Heart left ventricle (tissue), 16 donors: Measurements from ENCODE around the gene SERPINH1. TPM values are rescaled to one million over a fixed set of nuclear protein-coding genes. Genes with fewer than 3 reads are reported as not detected.

Experiments
- ATAC-seq, 4 donors: fragments of 200-7000 bp; cut with Tn5 transposase; one replicate each; pipeline ENCODE4 v1.9.1; 2020 to 2022; ENCODE audit warnings: moderate library complexity in 4 of 4, mild to moderate bottlenecking in 3 of 4, moderate number of reproducible peaks in 1 of 4
- DNase-seq, 5 donors: peaks; one replicate each; pipeline ENCODE4 v3.0.0-alpha.2; 2020
- H3K27ac ChIP-seq, 12 donors: fragments of 200-600 bp; sonication (generic) in 4 of 12; one replicate each; pipeline versions ENCODE4 v1.5.0 to v1.8.0; 2016 to 2022; ENCODE audit warnings: mild to moderate bottlenecking in 2 of 12
- H3K27me3 ChIP-seq, 9 donors: fragments of 200-600 bp; sonication (generic) in 2 of 9; one replicate each; pipeline versions ENCODE4 v1.5.1 to v1.8.0; 2016 to 2022; ENCODE audit warnings: mild to moderate bottlenecking in 3 of 9
- H3K36me3 ChIP-seq, 9 donors: fragments of 200-600 bp; sonication (generic) in 2 of 9; one replicate each; pipeline versions ENCODE4 v1.5.0 to v1.8.0; 2018 to 2022; ENCODE audit warnings: mild to moderate bottlenecking in 2 of 9
- H3K4me1 ChIP-seq, 12 donors: fragments of 200-600 bp; sonication (generic) in 4 of 12; one replicate each; pipeline versions ENCODE4 v1.5.0 to v1.8.0; 2016 to 2022; ENCODE audit warnings: mild to moderate bottlenecking in 3 of 12
- H3K4me3 ChIP-seq, 12 donors: fragments of 200-600 bp; sonication (generic) in 4 of 12; one replicate each; pipeline versions ENCODE4 v1.5.0 to v1.8.0; 2017 to 2022; ENCODE audit warnings: mild to moderate bottlenecking in 9 of 12, moderate library complexity in 4 of 12
- H3K9me3 ChIP-seq, 12 donors: fragments of 200-600 bp; sonication (generic) in 4 of 12; one replicate each; pipeline versions ENCODE4 v1.5.0 to v1.8.0; 2016 to 2022; ENCODE audit warnings: mild to moderate bottlenecking in 1 of 12
- POLR2A ChIP-seq, 2 donors: fragments of 450-650 bp; IDR thresholded peaks; one replicate each; pipeline ENCODE4 v1.6.1; 2017; ENCODE audit warnings: antibody characterized with exemption in 2 of 2, mild to moderate bottlenecking in 2 of 2, moderate library complexity in 2 of 2
- WGBS, 4 donors: extraction: QIAGEN DNeasy Blood & Tissue Kit in 2 of 4; methylation state at CpG; one replicate each; pipeline versions ENCODE4 v1.1.5 to v1.1.7; 2013 to 2018; 5-methylcytosine and 5-hydroxymethylcytosine counted together
- intact Hi-C, 10 donors: fragments of 100-400 bp; cut with DNase I; formaldehyde crosslinking; loops; one replicate each; pipeline versions ENCODE4 v1.11.1 to v1.14.2; 2022
- polyA plus RNA-seq, 2 donors: library from polyadenylated mRNA; stranded (reverse); fragments of 200-250 nt; gene quantifications; one replicate each; pipeline ENCODE4 v1.2.3, GENCODE V29; 2013
- total RNA-seq, 9 donors: library from RNA; depleted of rRNA in 2 of 9; stranded (reverse); fragments of >200 nt in 2 of 9; fragmentation: NEBNext Ultra II Directional in 3 of 9; extraction: Animal tissue kit (Norgen Biotek cat#: 25700) in 3 of 9; gene quantifications; one replicate each; pipeline versions ENCODE4 v1.1.0 to v1.2.4, GENCODE V29; 2016 to 2023
- TF ChIP-seq, protein P1 (sequence below), 12 donors: fragments of 200-600 bp; sonication (generic) in 4 of 12; IDR thresholded peaks; one replicate each; pipeline versions ENCODE4 v1.5.0 to v1.8.0; 2018 to 2022; ENCODE audit warnings: antibody characterized with exemption in 12 of 12, mild to moderate bottlenecking in 5 of 12
- donor health status: ischemic (EF 13 %, LVEDD 7.1; RV severe dilation, severe dysfunction).
- donor health status: healthy with polysubstance abuse.
- donor health status: DM: no; HTN: yes; CAD: no.
- donor health status: DM: no; HTN: no; CAD: no.
- donor health status: ischemic (EF 25% LVEDD 6.9; RV normal size, moderate dysfunction).
- donor health status: ischemic (EF 25% LVEDD 5.7; RV mildly dilated, moderate dysfunction).
- donor health status: healthy.
- donor health status: DM: yes; HTN: yes; CAD: no.
- donor health status: ischemic (EF 35%, LVEDD 5.7; RV mildly dilated, moderate dysfunction).
- donor health status: nonischemic (EF 11% LVEDD 7.7; RV severe dilation, severe dysfunction).
- donor health status: DM: yes; HTN: yes; CAD: no.
- donor health status: PGD.
- donor health status: ischemic (EF 29% LVEDD 5.4; RV normal size, mild dysfunction).
- donor health status: nonischemic (EF 23%, LVEDD 6.1; RV moderate dilation, normal function).

The SERPINH1 gene
- total and polyA plus RNA-seq, 11 donors = 32.5 to 211 (median 71.8) TPM

- ATAC-seq = no peak
- H3K36me3 ChIP-seq = no peaks in the 10 kb centered on the region
- intact Hi-C loops = no loop called here
- H3K4me3 ChIP-seq = no peak overlapping the region
- no peaks in the 10 kb centered on the region for H3K27me3 ChIP-seq
- no peak for TF ChIP-seq POLR2A (IDR thresholded peaks at IDR 0.05)
- TF ChIP-seq, protein P1, sequence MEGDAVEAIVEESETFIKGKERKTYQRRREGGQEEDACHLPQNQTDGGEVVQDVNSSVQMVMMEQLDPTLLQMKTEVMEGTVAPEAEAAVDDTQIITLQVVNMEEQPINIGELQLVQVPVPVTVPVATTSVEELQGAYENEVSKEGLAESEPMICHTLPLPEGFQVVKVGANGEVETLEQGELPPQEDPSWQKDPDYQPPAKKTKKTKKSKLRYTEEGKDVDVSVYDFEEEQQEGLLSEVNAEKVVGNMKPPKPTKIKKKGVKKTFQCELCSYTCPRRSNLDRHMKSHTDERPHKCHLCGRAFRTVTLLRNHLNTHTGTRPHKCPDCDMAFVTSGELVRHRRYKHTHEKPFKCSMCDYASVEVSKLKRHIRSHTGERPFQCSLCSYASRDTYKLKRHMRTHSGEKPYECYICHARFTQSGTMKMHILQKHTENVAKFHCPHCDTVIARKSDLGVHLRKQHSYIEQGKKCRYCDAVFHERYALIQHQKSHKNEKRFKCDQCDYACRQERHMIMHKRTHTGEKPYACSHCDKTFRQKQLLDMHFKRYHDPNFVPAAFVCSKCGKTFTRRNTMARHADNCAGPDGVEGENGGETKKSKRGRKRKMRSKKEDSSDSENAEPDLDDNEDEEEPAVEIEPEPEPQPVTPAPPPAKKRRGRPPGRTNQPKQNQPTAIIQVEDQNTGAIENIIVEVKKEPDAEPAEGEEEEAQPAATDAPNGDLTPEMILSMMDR (IDR thresholded peaks at IDR 0.05) = no peak
- H3K27ac ChIP-seq = peak overlapping the region in 3 of 12 donors; percentile 95 to 99 (median 99)
- H3K4me1 ChIP-seq = peaks cover 0 to 49% (median 19%) of the 10 kb centered on the region in 12 donors
- DNase-seq = no peak
- H3K9me3 ChIP-seq = no peaks in the 10 kb centered on the region
- 70 to 87% (median 82%) methylated on average over 5 to 8 of the region's 8 CpGs for whole genome bisulfite sequencing, 4 donors
Observed at GRCh38 chr11:75585293-75585670, 23.2 kb downstream of the SERPINH1 start.

DNA sequence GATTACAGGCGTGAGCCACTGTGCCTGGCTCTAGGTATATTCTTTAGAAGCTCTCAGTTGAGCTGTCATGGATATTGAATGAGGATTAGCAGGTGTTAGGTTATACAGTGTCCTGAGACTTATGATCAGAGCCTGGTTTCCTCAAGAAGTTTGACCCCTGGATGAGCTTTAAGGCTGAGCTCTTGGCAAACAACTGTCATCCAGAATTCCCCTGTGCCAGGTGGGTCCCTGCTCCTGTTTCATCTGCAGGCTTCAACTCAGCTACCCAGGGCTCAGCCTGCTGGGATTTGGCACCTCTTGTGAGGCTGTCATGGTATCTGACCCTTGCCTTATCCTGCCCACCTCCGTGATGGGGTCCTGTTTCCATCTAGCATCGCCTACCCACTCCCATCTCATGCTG lies 24.3 kb downstream of the SERPINH1 start:
- DNase-seq (no peak), ATAC-seq (no peak)
- TF ChIP-seq POLR2A (IDR thresholded peaks at IDR 0.05) = no peak
- TF ChIP-seq, protein P1 (IDR thresholded peaks at IDR 0.05) = no peak
- intact Hi-C loops = no loop called here
- WGBS, 4 donors = 90 to 96% (median 95%) methylated on average over 3 of the region's 3 CpGs
- Histone ChIP-seq H3K27ac (no peak overlapping the region), H3K36me3 (no peaks in the 10 kb centered on the region), H3K4me1 (peaks cover 0 to 49% (median 19%) of the 10 kb centered on the region in 12 donors), H3K9me3 (no peaks in the 10 kb centered on the region), H3K27me3 (no peaks in the 10 kb centered on the region), H3K4me3 (no peak overlapping the region)

DNA sequence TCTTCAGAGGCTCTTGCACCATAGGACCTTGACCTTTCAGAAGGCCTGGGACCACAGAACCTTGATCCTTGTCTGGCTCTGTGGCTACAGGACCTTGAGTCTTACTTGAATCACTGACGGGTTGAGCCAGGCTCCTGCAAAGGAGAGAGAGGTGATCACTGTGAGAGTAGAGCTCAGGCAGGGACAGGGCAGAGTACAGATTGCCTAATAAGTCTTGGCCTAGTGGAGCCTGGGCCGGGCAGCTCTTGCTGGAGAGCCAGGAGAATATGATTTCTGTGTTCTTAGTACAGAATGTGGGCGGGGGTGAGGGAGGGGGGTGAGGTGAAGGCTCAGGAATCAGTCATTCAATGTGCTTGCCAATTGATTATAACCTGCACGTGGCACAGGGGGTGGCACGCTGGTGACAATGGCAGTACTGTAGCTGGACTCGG lies 26.0 kb downstream of the SERPINH1 start:
- H3K36me3 ChIP-seq = no peaks in the 10 kb centered on the region
- intact Hi-C loops = no loop called here
- peak overlapping the region in 2 of 12 donors; percentile 28 to 46 for H3K27ac ChIP-seq
- peaks cover 0 to 35% (median 11%) of the 10 kb centered on the region in 12 donors for H3K4me1 ChIP-seq
- no peaks in the 10 kb centered on the region for H3K9me3 ChIP-seq
- no peak for DNase-seq
- 83 to 97% (median 92%) methylated on average over 6 of the region's 6 CpGs for WGBS, 4 donors
- TF ChIP-seq POLR2A (IDR thresholded peaks at IDR 0.05) = no peak
- TF ChIP-seq, protein P1 (IDR thresholded peaks at IDR 0.05) = no peak
- H3K4me3 ChIP-seq = no peak overlapping the region
- no peaks in the 10 kb centered on the region for H3K27me3 ChIP-seq
- peak in 1 of 4 donors; percentile 18 for ATAC-seq

DNA sequence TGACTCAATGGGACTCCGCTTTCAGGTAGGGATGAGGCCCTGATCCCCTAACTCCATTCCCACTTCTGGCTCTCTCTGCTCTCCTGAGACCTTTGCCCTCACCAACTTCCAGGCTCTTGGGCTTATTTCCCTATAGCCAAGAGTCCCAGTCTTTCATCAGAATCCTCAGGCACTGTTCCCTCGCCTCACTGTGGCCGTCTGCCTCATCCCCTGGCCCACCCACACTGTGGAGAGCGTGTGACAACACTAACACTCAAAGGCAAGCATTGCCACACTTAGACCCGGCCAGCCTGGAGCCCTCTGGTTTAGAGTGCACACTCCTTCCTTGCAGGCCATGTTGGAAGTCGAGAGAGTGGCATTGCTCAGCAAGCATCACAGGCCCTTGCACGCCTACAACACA lies 27.0 kb downstream of the SERPINH1 start:
- Histone ChIP-seq H3K36me3 (no peaks in the 10 kb centered on the region), H3K4me3 (no peak overlapping the region), H3K4me1 (peaks cover 0 to 30% (median 7%) of the 10 kb centered on the region in 12 donors), H3K27me3 (no peaks in the 10 kb centered on the region), H3K9me3 (no peaks in the 10 kb centered on the region), H3K27ac (peak overlapping the region in 1 of 12 donors; percentile 29)
- TF ChIP-seq POLR2A (IDR thresholded peaks at IDR 0.05) = no peak
- TF ChIP-seq, protein P1 (IDR thresholded peaks at IDR 0.05) = no peak
- 87 to 90% (median 88%) methylated on average over 7 of the region's 7 CpGs for WGBS, 4 donors
- ATAC-seq = no peak
- DNase-seq = no peak
- intact Hi-C loops = no loop called here
